Measurements from ENCODE around the gene SCAMP2.

DNA sequence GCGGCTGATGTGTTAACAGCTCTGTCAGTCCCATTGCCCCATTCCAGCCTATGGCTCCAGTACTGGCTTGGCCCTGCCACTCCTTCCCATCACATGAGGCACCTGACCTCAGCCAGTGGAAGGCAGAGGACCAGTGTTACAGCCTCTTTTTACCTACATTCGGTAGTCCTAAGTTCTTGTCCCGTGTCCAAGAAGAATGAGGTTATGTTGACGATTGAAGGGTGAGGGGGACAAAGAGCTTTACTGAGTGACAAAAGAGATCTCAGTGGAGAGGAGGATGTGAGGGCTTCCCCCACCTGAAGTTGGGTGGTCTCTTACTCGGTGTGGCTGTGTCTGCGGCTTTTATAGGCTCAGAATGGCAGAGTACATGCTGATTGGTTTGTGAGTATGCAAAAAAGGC, 9.4 kb upstream of the SCAMP2 start:
- TF ChIP-seq, protein P1, sequence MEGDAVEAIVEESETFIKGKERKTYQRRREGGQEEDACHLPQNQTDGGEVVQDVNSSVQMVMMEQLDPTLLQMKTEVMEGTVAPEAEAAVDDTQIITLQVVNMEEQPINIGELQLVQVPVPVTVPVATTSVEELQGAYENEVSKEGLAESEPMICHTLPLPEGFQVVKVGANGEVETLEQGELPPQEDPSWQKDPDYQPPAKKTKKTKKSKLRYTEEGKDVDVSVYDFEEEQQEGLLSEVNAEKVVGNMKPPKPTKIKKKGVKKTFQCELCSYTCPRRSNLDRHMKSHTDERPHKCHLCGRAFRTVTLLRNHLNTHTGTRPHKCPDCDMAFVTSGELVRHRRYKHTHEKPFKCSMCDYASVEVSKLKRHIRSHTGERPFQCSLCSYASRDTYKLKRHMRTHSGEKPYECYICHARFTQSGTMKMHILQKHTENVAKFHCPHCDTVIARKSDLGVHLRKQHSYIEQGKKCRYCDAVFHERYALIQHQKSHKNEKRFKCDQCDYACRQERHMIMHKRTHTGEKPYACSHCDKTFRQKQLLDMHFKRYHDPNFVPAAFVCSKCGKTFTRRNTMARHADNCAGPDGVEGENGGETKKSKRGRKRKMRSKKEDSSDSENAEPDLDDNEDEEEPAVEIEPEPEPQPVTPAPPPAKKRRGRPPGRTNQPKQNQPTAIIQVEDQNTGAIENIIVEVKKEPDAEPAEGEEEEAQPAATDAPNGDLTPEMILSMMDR (conservative IDR thresholded peaks at IDR 0.05): no peak
- TF ChIP-seq ZFX (IDR thresholded peaks at IDR 0.05): no peak
